Globus pallidus (tissue), 1 donor: ENCODE data around the gene AIF1L.

Source experiments
- DNase-seq: peaks from one replicate; pipeline ENCODE4 v3.0.0-alpha.2; 2015; ENCODE audit warnings: low spot score

AIF1L gene

GRCh38 chr9:131167146-131167692 lies 70.9 kb downstream of the AIF1L start:
- DNase-seq, result no peak

- DNase-seq, result no peak
These were observed 71.6 kb downstream of the AIF1L start for GRCh38 chr9:131167936-131168335.

GRCh38 chr9:131169563-131170240 lies 73.4 kb downstream of the AIF1L start:
- DNase-seq, result no peak
